ENCODE data around the gene TRPM3.

- TF ChIP-seq TSHZ2 (CRISPR knock-in tag; IDR thresholded peaks at IDR 0.05) (no peak), POU6F1 (CRISPR knock-in tag; IDR thresholded peaks at IDR 0.05; ENCODE audit: borderline replicate concordance, low read depth) (no peak), CSDC2 (CRISPR knock-in tag; IDR thresholded peaks at IDR 0.05) (no peak), RARB (CRISPR knock-in tag; IDR thresholded peaks at IDR 0.05) (no peak)
These were observed 485.6 kb downstream of the TRPM3 start for GRCh38 chr9:70635790-70636189.

All from SK-N-SH treated with all-trans-retinoic acid at 6 μM for 48 hours (cell line).